HepG2 (cell line): ENCODE measurements around the gene MYL12B. TPM values are rescaled to one million over a fixed set of nuclear protein-coding genes. Genes with fewer than 3 reads are reported as not detected.

Experiments used
- ATAC-seq: fragments of 200-7000 bp; cut with Tn5 transposase; 3 replicates; pipeline ENCODE4 v1.9.1; 2020; ENCODE audit warnings: mild to moderate bottlenecking, moderate library complexity
- BruUV-seq: library from RNA; stranded (reverse); fragments of 400-500 nt; replicated peaks from 2 replicates; lab custom pipeline; 2021; lab: Mats Ljungman, UMichigan
- CTCF ChIA-PET: fragments of 300-600 bp; formaldehyde crosslinking; extraction: SDS; loops from one replicate; lab custom pipeline; 2021; ENCODE audit warnings: low total read pairs, inconsistent platforms, low intra/inter-chr PET ratio; lab: Yijun Ruan, JAX
- POLR2A ChIA-PET: fragments of 350-600 bp; sonication (Branson Sonifier 250); formaldehyde crosslinking; loops from one replicate; lab custom pipeline; 2020; ENCODE audit warnings: antibody characterized with exemption, inconsistent platforms; lab: Yijun Ruan, JAX
- DNase-seq: peaks from one replicate; pipeline ENCODE4 v3.0.0-alpha.2; 2015; ENCODE audit warnings: low spot score
- FAIRE-seq: peaks from 3 replicates; lab custom pipeline; 2011; peaks lifted over from hg19 to GRCh38; lab: Jason Lieb, UNC
- H2AFZ ChIP-seq: one replicate; pipeline ENCODE4 v1.6.1; 2011; ENCODE audit warnings: low read length, inconsistent platforms
- H3K27ac ChIP-seq: fragments of 300-600 bp; 3 replicates; pipeline ENCODE4 v1.8.0; 2011; ENCODE audit warnings: mixed run types, mild to moderate bottlenecking, mixed read lengths, low read length, inconsistent platforms; ENCODE audit not compliant: insufficient read depth; ENCODE audit errors: extremely low read length
- H3K27me3 ChIP-seq, 2 experiments: fragments of 200-600 bp in 1 of 2; 2 replicates in 1 of 2; 3 replicates in 1 of 2; pipeline versions ENCODE4 v1.6.0 to v1.8.0; 2011; ENCODE audit warnings: low read length in 2 of 2, mild to moderate bottlenecking in 2 of 2, moderate library complexity in 2 of 2, inconsistent platforms in 1 of 2; ENCODE audit not compliant: insufficient read depth in 2 of 2, control insufficient read depth in 1 of 2
- H3K36me3 ChIP-seq, 2 experiments: fragments of 200-600 bp in 1 of 2; replicated peaks in 1 of 2; 2 replicates in 1 of 2; 3 replicates in 1 of 2; pipeline versions ENCODE4 v1.5.1 to v1.8.0; 2011; ENCODE audit warnings: low read length in 2 of 2, inconsistent platforms in 1 of 2; ENCODE audit not compliant: insufficient read depth in 2 of 2, control insufficient read depth in 1 of 2
- H3K4me1 ChIP-seq: 2 replicates; pipeline ENCODE4 v1.5.1; 2012; ENCODE audit warnings: low read length, inconsistent platforms; ENCODE audit not compliant: insufficient read depth
- H3K4me2 ChIP-seq: 2 replicates; pipeline ENCODE4 v1.6.0; 2011; ENCODE audit warnings: low read depth, low read length, inconsistent platforms
- H3K4me3 ChIP-seq, 3 experiments: fragments of 200-600 bp in 1 of 3; sonication (generic), shearing (Covaris generic) in 1 of 3; replicated peaks in 1 of 3; 2 replicates each; pipeline ENCODE4 v1.5.1; 2011 to 2016; ENCODE audit warnings: low read length in 3 of 3, inconsistent platforms in 2 of 3, low read depth in 2 of 3, mild to moderate bottlenecking in 2 of 3, control low read depth in 1 of 3, mixed read lengths in 1 of 3; ENCODE audit not compliant: insufficient read depth in 1 of 3
- H3K79me2 ChIP-seq: one replicate; pipeline ENCODE4 v1.6.1; 2011; ENCODE audit warnings: low read length, inconsistent platforms; ENCODE audit not compliant: insufficient read depth
- H3K9ac ChIP-seq: 2 replicates; pipeline ENCODE4 v1.6.0; 2011; ENCODE audit warnings: mild to moderate bottlenecking, low read depth, low read length, inconsistent platforms; ENCODE audit not compliant: insufficient read depth
- H3K9me3 ChIP-seq: 2 replicates; pipeline ENCODE4 v1.5.1; 2012; ENCODE audit warnings: mild to moderate bottlenecking, low read length
- H4K20me1 ChIP-seq: 2 replicates; pipeline ENCODE4 v1.6.0; 2011; ENCODE audit warnings: inconsistent platforms, mild to moderate bottlenecking, low read length, moderate library complexity; ENCODE audit not compliant: insufficient read depth
- BORCS8-MEF2B ChIP-seq: sonication (generic); formaldehyde crosslinking; IDR thresholded peaks from 2 replicates; pipeline ENCODE4 v1.8.0; 2022; ENCODE audit warnings: mild to moderate bottlenecking, missing genetic modification reagents
- CTCF ChIP-seq: sonication (generic); formaldehyde crosslinking; IDR thresholded peaks from 2 replicates; pipeline ENCODE4 v1.5.0; 2020; ENCODE audit warnings: mild to moderate bottlenecking, missing genetic modification reagents, moderate library complexity
- MYPOP ChIP-seq: sonication (generic); formaldehyde crosslinking; IDR thresholded peaks from 2 replicates; pipeline ENCODE4 v1.8.1; 2023; ENCODE audit warnings: mild to moderate bottlenecking, moderate library complexity, missing genetic modification reagents
- NAIF1 ChIP-seq: sonication (generic); formaldehyde crosslinking; IDR thresholded peaks from 2 replicates; pipeline ENCODE4 v1.5.0; 2020; ENCODE audit warnings: mild to moderate bottlenecking, missing genetic modification reagents, borderline replicate concordance
- SOX6 ChIP-seq, 2 experiments: fragments of 450-650 bp in 1 of 2; sonication (generic) in 1 of 2; formaldehyde crosslinking in 1 of 2; IDR thresholded peaks; 2 replicates each; pipeline versions ENCODE4 v1.4.0 to v1.6.1; 2017 to 2020; ENCODE audit warnings: antibody characterized with exemption in 1 of 2, mild to moderate bottlenecking in 1 of 2, missing genetic modification reagents in 1 of 2
- STAG1 ChIP-seq: sonication (generic); formaldehyde crosslinking; IDR thresholded peaks from 2 replicates; pipeline ENCODE4 v1.4.0; 2020; ENCODE audit warnings: missing genetic modification reagents
- ZNF121 ChIP-seq: sonication (generic); formaldehyde crosslinking; IDR thresholded peaks from 2 replicates; pipeline ENCODE4 v1.5.0; 2020; ENCODE audit warnings: mild to moderate bottlenecking, missing genetic modification reagents
- ZNF567 ChIP-seq: sonication (generic); formaldehyde crosslinking; IDR thresholded peaks from 2 replicates; pipeline ENCODE4 v1.8.1; 2023; ENCODE audit warnings: mild to moderate bottlenecking, missing genetic modification reagents, borderline replicate concordance
- WGBS: methylation state at CpG from one replicate; pipeline ENCODE4 v1.1.6; 2017; ENCODE audit warnings: low lambda C conversion rate; 5-methylcytosine and 5-hydroxymethylcytosine counted together
- in situ Hi-C: cut with HindIII; loops from 2 replicates; pipeline ENCODE4 v1.10.0; 2017; ENCODE audit warnings: low pct_unique_long_range_greater_than_20kb; ENCODE audit not compliant: extremely low pct_ligation_motif_present
- intact Hi-C: fragments of 100-400 bp; cut with micrococcal nuclease; formaldehyde crosslinking; loops from one replicate; pipeline ENCODE4 v1.10.0; 2022; ENCODE audit not compliant: unreplicated experiment
- polyA plus RNA-seq, 8 experiments: library from polyadenylated mRNA; depleted of rRNA in 3 of 8; stranded (reverse) in 7 of 8; unstranded in 1 of 8; fragments of >200 nt; fragmentation: Illumina TruSeq in 4 of 8; extraction: Trizol in 4 of 8; gene quantifications; 2 replicates each; pipeline versions ENCODE4 v1.2.1 to v1.2.3, GENCODE V29; 2011 to 2016; ENCODE audit warnings: low read depth in 4 of 8, missing spikeins in 1 of 8, mixed read lengths in 1 of 8; ENCODE audit not compliant: insufficient read depth in 1 of 8
- total RNA-seq, 5 experiments: library from RNA; depleted of rRNA; stranded (reverse); fragments of >200 nt; fragmentation: Illumina TruSeq; extraction: Trizol; gene quantifications; 2 replicates each; pipeline ENCODE4 v1.2.3, GENCODE V29; 2016; ENCODE audit warnings: low read depth in 1 of 5
- TF ChIP-seq, protein P1 (sequence below): IDR thresholded peaks from 2 replicates; pipeline ENCODE4 v1.6.1; 2016; ENCODE audit warnings: low read depth, borderline replicate concordance

MYL12B gene
- total and polyA plus RNA-seq, 2 of the 13 experiments (the other 11 are each of a cell fraction or from before 2014, with no cell fraction given) = 265 to 340 TPM

DNA sequence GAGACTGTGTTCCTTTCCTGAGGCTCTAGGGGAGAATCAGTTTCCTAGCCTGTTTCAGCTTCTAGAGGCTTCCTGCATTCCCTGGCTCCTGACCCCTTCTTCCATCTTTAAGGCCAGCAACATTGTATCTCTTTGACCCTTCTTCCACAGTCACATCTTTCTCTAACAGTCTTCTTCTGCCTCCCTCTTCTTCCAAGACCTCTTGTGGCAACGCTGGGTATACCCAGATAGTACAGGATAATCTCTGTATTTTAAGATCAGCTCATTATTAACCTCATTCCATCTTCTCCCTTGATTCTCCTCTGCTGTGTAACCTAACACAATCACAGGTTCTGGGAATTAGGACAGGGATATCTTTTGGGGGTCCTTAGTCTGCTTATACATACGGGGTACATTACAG, 23.2 kb upstream of the MYL12B start:
- no peak overlapping the region for H3K4me3 ChIP-seq
- no peaks in the 10 kb centered on the region for H3K79me2 ChIP-seq
- no peak for DNase-seq
- in situ Hi-C loops (no loop called here), intact Hi-C loops (no loop called here)
- H3K36me3 ChIP-seq = no peaks in the 10 kb centered on the region
- no peaks in the 10 kb centered on the region for H4K20me1 ChIP-seq
- H2AFZ ChIP-seq = no peak overlapping the region
- CTCF ChIA-PET = interaction anchor here (0.7 to 1.2 kb wide), 2 partner anchors 8 to 51 kb away, joined by 3 to 5 read pairs; no protein-coding TSS in a partner anchor
- FAIRE-seq = no peak
- H3K4me2 ChIP-seq = no peak overlapping the region
- peaks cover 39% of the 10 kb centered on the region for H3K4me1 ChIP-seq
- no TSS peak for BruUV-seq
- H3K27me3 ChIP-seq = no peaks in the 10 kb centered on the region
- TF ChIP-seq ZNF567 = no peak
- TF ChIP-seq, protein P1, sequence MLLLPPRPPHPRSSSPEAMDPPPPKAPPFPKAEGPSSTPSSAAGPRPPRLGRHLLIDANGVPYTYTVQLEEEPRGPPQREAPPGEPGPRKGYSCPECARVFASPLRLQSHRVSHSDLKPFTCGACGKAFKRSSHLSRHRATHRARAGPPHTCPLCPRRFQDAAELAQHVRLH (CRISPR knock-in tag) = no peak
- TF ChIP-seq CTCF (CRISPR knock-in tag) = peak; percentile 12; the same call in 1 of the 2 replicates
- TF ChIP-seq STAG1 (CRISPR knock-in tag) = peak; percentile 35; the same call in 1 of the 2 replicates
- TF ChIP-seq, all 625 proteins: peak for 2
- H3K9ac ChIP-seq = no peak overlapping the region
- POLR2A ChIA-PET = interaction anchor here (0.9 to 2.1 kb wide), 5 partner anchors 8 to 55 kb away, joined by 3 to 6 read pairs (median 4); no protein-coding TSS in a partner anchor
- H3K27ac ChIP-seq = no peak overlapping the region
- 74% methylated on average over 2 of the region's 2 CpGs for WGBS
- H3K9me3 ChIP-seq = peaks cover 13% of the 10 kb centered on the region
- ATAC-seq = no peak

GRCh38 chr18:3245185-3245564, 16.8 kb upstream of the MYL12B start:
- H4K20me1 ChIP-seq = peaks cover 10% of the 10 kb centered on the region; the same call in 1 of the 2 replicates
- H3K9ac ChIP-seq = peak overlapping the region; percentile 94; the same call in 1 of the 2 replicates
- in situ Hi-C loops (loop anchor here (5.0 kb wide), 2 partner anchors 93 to 313 kb away; no protein-coding TSS in a partner anchor), intact Hi-C loops (loop anchor here (5.0 kb wide), 1 partner anchor 43 kb away; no protein-coding TSS in a partner anchor)
- peak overlapping the region; percentile 96 for H3K4me2 ChIP-seq
- DNase-seq (no peak), FAIRE-seq (no peak), ATAC-seq (no peak)
- CTCF ChIA-PET = interaction anchor here (1.2 to 2.5 kb wide), 4 partner anchors 58 to 313 kb away, joined by 5 to 16 read pairs (median 11); no protein-coding TSS in a partner anchor
- H3K79me2 ChIP-seq = peaks cover 47% of the 10 kb centered on the region
- POLR2A ChIA-PET = interaction anchor here (1.1 to 5.4 kb wide), 9 partner anchors 11 to 259 kb away, joined by 3 to 54 read pairs (median 8); partner anchors contain the start of gene MYOM1
- peak overlapping the region; percentile 93 for H3K27ac ChIP-seq
- peaks cover 13% of the 10 kb centered on the region for H3K9me3 ChIP-seq
- 20% methylated on average over 1 of the region's 1 CpG for WGBS
- H3K4me1 ChIP-seq = peaks cover 39% of the 10 kb centered on the region
- no peak overlapping the region for H2AFZ ChIP-seq
- H3K36me3 ChIP-seq = no peaks in the 10 kb centered on the region; a peak in 1 of 5 replicates
- BruUV-seq = no TSS peak
- TF ChIP-seq BORCS8-MEF2B (no peak), ZNF121 (CRISPR knock-in tag) (peak; percentile 96), MYPOP (CRISPR knock-in tag) (0 out of 2 replicates have a peak, but pooled peaks have one; percentile 18), NAIF1 (CRISPR knock-in tag) (peak; percentile 7; the same call in 1 of the 2 replicates), SOX6 (IDR thresholded peaks at IDR 0.05) (no peak), SOX6 (CRISPR knock-in tag; IDR thresholded peaks at IDR 0.05) (no peak)
- H3K27me3 ChIP-seq = no peaks in the 10 kb centered on the region; a peak in 2 of 5 replicates
- peak overlapping the region; percentile 66 to 93 (median 92) for H3K4me3 ChIP-seq
